Neural progenitor cell (in vitro differentiated cells): ENCODE measurements around the gene SLC49A4. TPM values are rescaled to one million over a fixed set of nuclear protein-coding genes. Genes with fewer than 3 reads are reported as not detected.

Experiments used
- DNase-seq: peaks from one replicate; pipeline ENCODE4 v3.0.0-alpha.2; 2016; ENCODE audit warnings: low spot score
- H2AFZ ChIP-seq: fragments of 200-600 bp; sonication (generic); replicated peaks from 2 replicates; pipeline ENCODE4 v1.6.1; 2016; ENCODE audit warnings: antibody characterized with exemption
- H3F3A ChIP-seq: fragments of 200-600 bp; sonication (generic); 2 replicates; pipeline ENCODE4 v1.6.1; 2016; ENCODE audit warnings: antibody characterized with exemption, low read depth
- H3K27ac ChIP-seq: fragments of 200-600 bp; sonication (generic); 2 replicates; pipeline ENCODE4 v1.5.1; 2016; ENCODE audit warnings: mild to moderate bottlenecking
- H3K27me3 ChIP-seq: fragments of 200-600 bp; sonication (generic); 2 replicates; pipeline ENCODE4 v1.6.1; 2016; ENCODE audit warnings: mild to moderate bottlenecking, moderate library complexity
- H3K36me3 ChIP-seq: fragments of 200-600 bp; sonication (generic); 2 replicates; pipeline ENCODE4 v1.5.1; 2016
- H3K4me1 ChIP-seq: fragments of 200-600 bp; sonication (generic); 2 replicates; pipeline ENCODE4 v1.6.1; 2016; ENCODE audit warnings: mixed run types
- H3K4me2 ChIP-seq: fragments of 200-600 bp; sonication (generic); 2 replicates; pipeline ENCODE4 v1.6.1; 2016
- H3K4me3 ChIP-seq: fragments of 200-600 bp; sonication (generic); 2 replicates; pipeline ENCODE4 v1.5.1; 2016
- H3K79me2 ChIP-seq: fragments of 200-600 bp; sonication (generic); 2 replicates; pipeline ENCODE4 v1.6.1; 2016; ENCODE audit warnings: low read depth
- H3K9ac ChIP-seq: fragments of 200-600 bp; sonication (generic); 2 replicates; pipeline ENCODE4 v1.6.1; 2016
- H3K9me3 ChIP-seq: fragments of 200-600 bp; sonication (generic); 2 replicates; pipeline ENCODE4 v1.5.1; 2016; ENCODE audit warnings: low read depth
- H4K20me1 ChIP-seq: fragments of 200-600 bp; sonication (generic); 2 replicates; pipeline ENCODE4 v1.6.1; 2016; ENCODE audit warnings: low read depth
- H3K27ac Mint-ChIP-seq: 3 replicates; pipeline ENCODE4 v1.8.0; 2021; ENCODE audit warnings: mixed read lengths
- H3K27me3 Mint-ChIP-seq: 2 replicates; pipeline ENCODE4 v1.8.0; 2022; ENCODE audit warnings: low read depth, mild to moderate bottlenecking, inconsistent platforms, moderate library complexity, mixed read lengths; ENCODE audit not compliant: insufficient read depth
- H3K36me3 Mint-ChIP-seq: 3 replicates; pipeline ENCODE4 v1.8.0; 2021; ENCODE audit warnings: mixed read lengths
- H3K4me1 Mint-ChIP-seq: 3 replicates; pipeline ENCODE4 v1.8.0; 2021; ENCODE audit warnings: mixed read lengths
- H3K4me3 Mint-ChIP-seq: 3 replicates; pipeline ENCODE4 v1.8.0; 2021; ENCODE audit warnings: mild to moderate bottlenecking, moderate library complexity, mixed read lengths
- H3K9me3 Mint-ChIP-seq: 3 replicates; pipeline ENCODE4 v1.8.0; 2020; ENCODE audit warnings: mixed read lengths
- EZH2 ChIP-seq: fragments of 200-600 bp; sonication (generic); IDR thresholded peaks from 2 replicates; pipeline ENCODE4 v1.6.1; 2017; ENCODE audit warnings: antibody characterized with exemption, mild to moderate bottlenecking, moderate library complexity
- EZH2phosphoT487 ChIP-seq: fragments of 200-600 bp; sonication (generic); IDR thresholded peaks from 2 replicates; pipeline ENCODE4 v1.6.1; 2017; ENCODE audit warnings: antibody characterized with exemption
- total RNA-seq: library from RNA; depleted of rRNA; stranded (reverse); fragments of >200 nt; gene quantifications from 2 replicates; pipeline ENCODE4 v1.2.3, GENCODE V29; 2015; ENCODE audit warnings: low replicate concordance
- TF ChIP-seq, protein P1 (sequence below): fragments of 200-600 bp; sonication (generic); IDR thresholded peaks from 2 replicates; pipeline ENCODE4 v1.5.1; 2017; ENCODE audit warnings: antibody characterized with exemption, mild to moderate bottlenecking

SLC49A4 gene
- total RNA-seq, 1 donor from 2014 or later = 21.6 TPM

DNA sequence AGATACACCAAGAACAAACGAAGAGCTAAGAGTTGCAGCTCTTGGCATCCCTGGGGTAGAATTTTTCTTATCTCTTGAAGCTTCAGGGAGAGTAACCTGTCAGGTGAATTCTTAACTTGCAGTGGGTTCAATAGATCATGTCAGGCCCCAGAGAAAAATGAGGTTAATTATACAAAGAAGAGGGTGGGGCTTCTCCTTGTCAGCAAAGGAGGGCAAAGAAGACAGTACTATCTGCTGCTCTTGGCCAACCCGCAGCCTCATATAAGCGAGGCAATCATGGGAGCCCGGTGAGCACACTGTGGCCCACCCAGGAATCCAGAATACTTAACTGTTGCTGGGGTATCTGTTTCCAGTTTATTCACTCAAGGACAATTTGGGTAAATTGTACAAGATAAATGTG lies 122.5 kb downstream of the SLC49A4 start:
- Mint-ChIP-seq H3K27ac (no peak overlapping the region), H3K4me3 (no peak overlapping the region), H3K9me3 (no peaks in the 10 kb centered on the region), H3K36me3 (peaks cover 16% of the 10 kb centered on the region), H3K4me1 (no peaks in the 10 kb centered on the region), H3K27me3 (peaks cover 4% of the 10 kb centered on the region)
- H3K4me2 ChIP-seq = no peak overlapping the region
- no peak overlapping the region for H2AFZ ChIP-seq
- H3K27me3 ChIP-seq = peaks cover 16% of the 10 kb centered on the region
- H3K27ac ChIP-seq = no peak overlapping the region
- H3K79me2 ChIP-seq = no peaks in the 10 kb centered on the region
- no peak for DNase-seq
- no peak for TF ChIP-seq EZH2
- TF ChIP-seq, protein P1, sequence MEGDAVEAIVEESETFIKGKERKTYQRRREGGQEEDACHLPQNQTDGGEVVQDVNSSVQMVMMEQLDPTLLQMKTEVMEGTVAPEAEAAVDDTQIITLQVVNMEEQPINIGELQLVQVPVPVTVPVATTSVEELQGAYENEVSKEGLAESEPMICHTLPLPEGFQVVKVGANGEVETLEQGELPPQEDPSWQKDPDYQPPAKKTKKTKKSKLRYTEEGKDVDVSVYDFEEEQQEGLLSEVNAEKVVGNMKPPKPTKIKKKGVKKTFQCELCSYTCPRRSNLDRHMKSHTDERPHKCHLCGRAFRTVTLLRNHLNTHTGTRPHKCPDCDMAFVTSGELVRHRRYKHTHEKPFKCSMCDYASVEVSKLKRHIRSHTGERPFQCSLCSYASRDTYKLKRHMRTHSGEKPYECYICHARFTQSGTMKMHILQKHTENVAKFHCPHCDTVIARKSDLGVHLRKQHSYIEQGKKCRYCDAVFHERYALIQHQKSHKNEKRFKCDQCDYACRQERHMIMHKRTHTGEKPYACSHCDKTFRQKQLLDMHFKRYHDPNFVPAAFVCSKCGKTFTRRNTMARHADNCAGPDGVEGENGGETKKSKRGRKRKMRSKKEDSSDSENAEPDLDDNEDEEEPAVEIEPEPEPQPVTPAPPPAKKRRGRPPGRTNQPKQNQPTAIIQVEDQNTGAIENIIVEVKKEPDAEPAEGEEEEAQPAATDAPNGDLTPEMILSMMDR = no peak
- TF ChIP-seq EZH2phosphoT487 = no peak
- peaks cover 7% of the 10 kb centered on the region for H3K4me1 ChIP-seq
- no peaks in the 10 kb centered on the region for H3K9me3 ChIP-seq
- H4K20me1 ChIP-seq = peaks cover 18% of the 10 kb centered on the region
- H3K36me3 ChIP-seq = no peaks in the 10 kb centered on the region
- H3K4me3 ChIP-seq = no peak overlapping the region
- no peak overlapping the region for H3K9ac ChIP-seq
- H3F3A ChIP-seq = no peaks in the 10 kb centered on the region

GRCh38 chr3:122918576-122919290 lies 123.9 kb downstream of the SLC49A4 start:
- Histone ChIP-seq H3K36me3 (no peaks in the 10 kb centered on the region), H4K20me1 (peaks cover 22% of the 10 kb centered on the region), H3K27ac (no peak overlapping the region), H3K27me3 (peaks cover 29% of the 10 kb centered on the region), H3K4me3 (no peak overlapping the region), H3F3A (no peaks in the 10 kb centered on the region), H3K4me1 (peaks cover 8% of the 10 kb centered on the region), H3K4me2 (no peak overlapping the region), H3K79me2 (no peaks in the 10 kb centered on the region), H2AFZ (no peak overlapping the region), H3K9me3 (no peaks in the 10 kb centered on the region), H3K9ac (no peak overlapping the region)
- peaks cover 4% of the 10 kb centered on the region for H3K27me3 Mint-ChIP-seq
- peak; percentile 25 for DNase-seq
- H3K4me1 Mint-ChIP-seq = no peaks in the 10 kb centered on the region
- H3K27ac Mint-ChIP-seq = no peak overlapping the region
- no peak overlapping the region for H3K4me3 Mint-ChIP-seq
- H3K9me3 Mint-ChIP-seq = no peaks in the 10 kb centered on the region
- TF ChIP-seq EZH2 (no peak), EZH2phosphoT487 (no peak)
- TF ChIP-seq, protein P1 = no peak
- H3K36me3 Mint-ChIP-seq = peaks cover 16% of the 10 kb centered on the region

- H4K20me1 ChIP-seq = peaks cover 22% of the 10 kb centered on the region
- H3K4me2 ChIP-seq = no peak overlapping the region
- H3K4me1 Mint-ChIP-seq = no peaks in the 10 kb centered on the region
- no peak overlapping the region for H3K4me3 ChIP-seq
- H3K27me3 Mint-ChIP-seq = peaks cover 4% of the 10 kb centered on the region
- no peak overlapping the region for H3K27ac Mint-ChIP-seq
- H3K27ac ChIP-seq = no peak overlapping the region
- no peaks in the 10 kb centered on the region for H3K36me3 ChIP-seq
- peaks cover 8% of the 10 kb centered on the region for H3K4me1 ChIP-seq
- no peak for DNase-seq
- TF ChIP-seq, protein P1 = no peak
- no peak for TF ChIP-seq EZH2phosphoT487
- TF ChIP-seq EZH2 = no peak
- no peaks in the 10 kb centered on the region for H3F3A ChIP-seq
- H2AFZ ChIP-seq = no peak overlapping the region
- no peak overlapping the region for H3K9ac ChIP-seq
- peaks cover 34% of the 10 kb centered on the region for H3K27me3 ChIP-seq
- H3K36me3 Mint-ChIP-seq = peaks cover 13% of the 10 kb centered on the region
- H3K79me2 ChIP-seq = no peaks in the 10 kb centered on the region
- no peaks in the 10 kb centered on the region for H3K9me3 Mint-ChIP-seq
- no peak overlapping the region for H3K4me3 Mint-ChIP-seq
- H3K9me3 ChIP-seq = no peaks in the 10 kb centered on the region
Observed at GRCh38 chr3:122919291-122919610, 124.4 kb downstream of the SLC49A4 start.
